ENCODE measurements around the gene VENTX.

The VENTX gene

GRCh38 chr10:133213641-133214467, 23.8 kb upstream of the VENTX start:
- Histone ChIP-seq H3K9me3 (ENCODE audit: insufficient read depth, low read depth, low read length) (peaks cover 14% of the 10 kb centered on the region; the same call in 1 of the 2 replicates), H3K4me2 (ENCODE audit: low read depth, low read length, poor library complexity, severe bottlenecking) (no peak overlapping the region), H3F3A (ENCODE audit: low read depth) (no peaks in the 10 kb centered on the region), H3K36me3 (ENCODE audit: insufficient read depth, low read length) (no peaks in the 10 kb centered on the region), H3K9ac (ENCODE audit: low read depth, low read length, poor library complexity, severe bottlenecking) (no peak overlapping the region), H3K27me3 (ENCODE audit: insufficient read depth, low read length, poor library complexity, severe bottlenecking) (no peaks in the 10 kb centered on the region), H3K4me3 (ENCODE audit: low read length, poor library complexity, severe bottlenecking) (no peak overlapping the region), H3K9me2 (replicated peaks; ENCODE audit: low read depth, low read length) (no peaks in the 10 kb centered on the region), H3K4me1 (ENCODE audit: insufficient read depth, low read length, poor library complexity, severe bottlenecking) (no peaks in the 10 kb centered on the region), H3K79me2 (ENCODE audit: insufficient read depth, low read length) (no peaks in the 10 kb centered on the region), H4K20me1 (ENCODE audit: insufficient read depth, low read length, poor library complexity, severe bottlenecking) (no peaks in the 10 kb centered on the region), H2AFZ (ENCODE audit: low read length) (no peak overlapping the region)
- TF ChIP-seq EZH2phosphoT487 (IDR thresholded peaks at IDR 0.05; ENCODE audit: borderline replicate concordance), result no peak

- Histone ChIP-seq H3K4me1 (ENCODE audit: insufficient read depth, low read length, poor library complexity, severe bottlenecking) (no peaks in the 10 kb centered on the region), H2AFZ (ENCODE audit: low read length) (no peak overlapping the region), H3F3A (ENCODE audit: low read depth) (no peaks in the 10 kb centered on the region), H4K20me1 (ENCODE audit: insufficient read depth, low read length, poor library complexity, severe bottlenecking) (no peaks in the 10 kb centered on the region), H3K9ac (ENCODE audit: low read depth, low read length, poor library complexity, severe bottlenecking) (no peak overlapping the region), H3K4me3 (ENCODE audit: low read length, poor library complexity, severe bottlenecking) (no peak overlapping the region), H3K27me3 (ENCODE audit: insufficient read depth, low read length, poor library complexity, severe bottlenecking) (no peaks in the 10 kb centered on the region), H3K9me3 (ENCODE audit: insufficient read depth, low read depth, low read length) (peaks cover 14% of the 10 kb centered on the region; the same call in 1 of the 2 replicates), H3K79me2 (ENCODE audit: insufficient read depth, low read length) (no peaks in the 10 kb centered on the region), H3K4me2 (ENCODE audit: low read depth, low read length, poor library complexity, severe bottlenecking) (no peak overlapping the region), H3K9me2 (replicated peaks; ENCODE audit: low read depth, low read length) (no peaks in the 10 kb centered on the region), H3K36me3 (ENCODE audit: insufficient read depth, low read length) (no peaks in the 10 kb centered on the region)
- TF ChIP-seq CTCF (conservative IDR thresholded peaks at IDR 0.05; ENCODE audit: low read length) (no peak), EZH2phosphoT487 (IDR thresholded peaks at IDR 0.05; ENCODE audit: borderline replicate concordance) (no peak)
These were observed 22.9 kb upstream of the VENTX start for GRCh38 chr10:133214468-133215410.

- H4K20me1 ChIP-seq (ENCODE audit: insufficient read depth, low read length, poor library complexity, severe bottlenecking), result no peaks in the 10 kb centered on the region
These were observed 22.1 kb upstream of the VENTX start for GRCh38 chr10:133215586-133215985.

More at GRCh38 chr10:133215586-133215985, 22.1 kb upstream of the VENTX start:
- H3K9me2 ChIP-seq (replicated peaks; ENCODE audit: low read depth, low read length), result no peaks in the 10 kb centered on the region
- TF ChIP-seq CTCF (conservative IDR thresholded peaks at IDR 0.05; ENCODE audit: low read length) (no peak), EZH2phosphoT487 (IDR thresholded peaks at IDR 0.05; ENCODE audit: borderline replicate concordance) (no peak)
- H3K9me3 ChIP-seq (ENCODE audit: insufficient read depth, low read depth, low read length), result peaks cover 14% of the 10 kb centered on the region; the same call in 1 of the 2 replicates
- H3K27me3 ChIP-seq (ENCODE audit: insufficient read depth, low read length, poor library complexity, severe bottlenecking), result no peaks in the 10 kb centered on the region
- no peaks in the 10 kb centered on the region for H3K4me1 ChIP-seq (ENCODE audit: insufficient read depth, low read length, poor library complexity, severe bottlenecking)
- no peak overlapping the region for H3K9ac ChIP-seq (ENCODE audit: low read depth, low read length, poor library complexity, severe bottlenecking)
- H3K36me3 ChIP-seq (ENCODE audit: insufficient read depth, low read length), result no peaks in the 10 kb centered on the region
- no peak overlapping the region for H2AFZ ChIP-seq (ENCODE audit: low read length)
- no peak overlapping the region for H3K4me3 ChIP-seq (ENCODE audit: low read length, poor library complexity, severe bottlenecking)
- no peak overlapping the region for H3K4me2 ChIP-seq (ENCODE audit: low read depth, low read length, poor library complexity, severe bottlenecking)
- no peaks in the 10 kb centered on the region for H3F3A ChIP-seq (ENCODE audit: low read depth)
- no peaks in the 10 kb centered on the region for H3K79me2 ChIP-seq (ENCODE audit: insufficient read depth, low read length)

All from Loucy (cell line).